Liver (tissue), 9 donors: Measurements from ENCODE around the gene LCA5L. TPM values are rescaled to one million over a fixed set of nuclear protein-coding genes. Genes with fewer than 3 reads are reported as not detected.

Experiments
- DNase-seq: peaks from one replicate; pipeline ENCODE4 v3.0.0-alpha.2; 2017; ENCODE audit warnings: low spot score
- H3K27ac ChIP-seq, 2 donors: one replicate each; pipeline ENCODE4 v1.7.0; 2013; ENCODE audit warnings: inconsistent platforms in 2 of 2, low read length in 2 of 2, control low read depth in 1 of 2, low read depth in 1 of 2, mild to moderate bottlenecking in 1 of 2
- H3K27me3 ChIP-seq, 4 donors: one replicate each; pipeline versions ENCODE4 v1.6.1 to v1.7.0; 2013; ENCODE audit warnings: low read length in 3 of 4, inconsistent platforms in 1 of 4, mild to moderate bottlenecking in 1 of 4, moderate library complexity in 1 of 4; ENCODE audit not compliant: control insufficient read depth in 4 of 4, insufficient read depth in 4 of 4
- H3K36me3 ChIP-seq, 4 donors: one replicate each; pipeline versions ENCODE4 v1.6.1 to v1.7.0; 2013; ENCODE audit warnings: low read length in 3 of 4, mild to moderate bottlenecking in 3 of 4, low read depth in 1 of 4, moderate library complexity in 1 of 4; ENCODE audit not compliant: control insufficient read depth in 4 of 4, insufficient read depth in 3 of 4
- H3K4me1 ChIP-seq, 4 donors: one replicate each; pipeline versions ENCODE4 v1.6.1 to v1.7.0; 2013; ENCODE audit warnings: low read length in 3 of 4, mild to moderate bottlenecking in 3 of 4, moderate library complexity in 1 of 4; ENCODE audit not compliant: control insufficient read depth in 4 of 4, insufficient read depth in 4 of 4
- H3K4me3 ChIP-seq, 3 donors: one replicate each; pipeline versions ENCODE4 v1.6.1 to v1.7.0; 2013; ENCODE audit warnings: low read length in 3 of 3, control low read depth in 1 of 3, low read depth in 1 of 3, mild to moderate bottlenecking in 1 of 3
- H3K9ac ChIP-seq, 2 donors: one replicate each; pipeline ENCODE4 v1.7.0; 2013; ENCODE audit warnings: low read length in 2 of 2, mild to moderate bottlenecking in 2 of 2, moderate library complexity in 2 of 2, control low read depth in 1 of 2, low read depth in 1 of 2
- H3K9me3 ChIP-seq, 4 donors: one replicate each; pipeline versions ENCODE4 v1.6.1 to v1.7.0; 2013; ENCODE audit warnings: low read length in 3 of 4; ENCODE audit not compliant: control insufficient read depth in 4 of 4
- EGR1 ChIP-seq, 2 donors: IDR thresholded peaks; 2 replicates each; pipeline ENCODE4 v1.6.1; 2016 to 2018; ENCODE audit warnings: antibody characterized with exemption in 2 of 2, low read depth in 2 of 2
- FOXA2 ChIP-seq: IDR thresholded peaks from 2 replicates; pipeline ENCODE4 v1.6.1; 2016; ENCODE audit warnings: antibody characterized with exemption
- GABPA ChIP-seq, 2 donors: IDR thresholded peaks in 1 of 2; conservative IDR thresholded peaks in 1 of 2; 2 replicates each; pipeline ENCODE4 v1.6.1; 2016; ENCODE audit warnings: antibody characterized with exemption in 2 of 2, mild to moderate bottlenecking in 1 of 2, moderate library complexity in 1 of 2
- HNF4A ChIP-seq, 2 donors: conservative IDR thresholded peaks; 2 replicates each; pipeline ENCODE4 v1.6.1; 2016; ENCODE audit warnings: antibody characterized with exemption in 2 of 2, mild to moderate bottlenecking in 2 of 2
- HNF4G ChIP-seq: IDR thresholded peaks from 2 replicates; pipeline ENCODE4 v1.6.1; 2016; ENCODE audit warnings: antibody characterized with exemption
- JUND ChIP-seq, 2 donors: IDR thresholded peaks; 2 replicates each; pipeline ENCODE4 v1.6.1; 2016; ENCODE audit warnings: antibody characterized with exemption in 2 of 2
- MAX ChIP-seq: IDR thresholded peaks from 2 replicates; pipeline ENCODE4 v1.6.1; 2016; ENCODE audit warnings: antibody characterized with exemption
- NR2F2 ChIP-seq: IDR thresholded peaks from 2 replicates; pipeline ENCODE4 v1.6.1; 2016; ENCODE audit warnings: antibody characterized with exemption
- RAD21 ChIP-seq, 2 donors: IDR thresholded peaks; 2 replicates each; pipeline ENCODE4 v1.6.1; 2016; ENCODE audit warnings: antibody characterized with exemption in 2 of 2, mild to moderate bottlenecking in 2 of 2
- RXRA ChIP-seq, 2 donors: IDR thresholded peaks; 2 replicates each; pipeline ENCODE4 v1.6.1; 2017 to 2018; ENCODE audit warnings: antibody characterized with exemption in 2 of 2, mild to moderate bottlenecking in 1 of 2
- SP1 ChIP-seq: IDR thresholded peaks from 2 replicates; pipeline ENCODE4 v1.6.1; 2018; ENCODE audit warnings: antibody characterized with exemption, mild to moderate bottlenecking
- TAF1 ChIP-seq: conservative IDR thresholded peaks from 2 replicates; pipeline ENCODE4 v1.6.1; 2016; ENCODE audit warnings: antibody characterized with exemption, mild to moderate bottlenecking
- YY1 ChIP-seq: IDR thresholded peaks from 2 replicates; pipeline ENCODE4 v1.6.1; 2016; ENCODE audit warnings: antibody characterized with exemption, mild to moderate bottlenecking
- WGBS: extraction: QIAGEN DNeasy Blood & Tissue Kit; methylation state at CpG from one replicate; pipeline ENCODE4 v1.1.7; 2013; 5-methylcytosine and 5-hydroxymethylcytosine counted together
- polyA plus RNA-seq, 2 donors: library from polyadenylated mRNA; stranded (reverse) in 1 of 2; unstranded in 1 of 2; fragments of 200-250 nt in 1 of 2; fragments of >200 nt in 1 of 2; fragmentation: Nextera tagmentation in 1 of 2; extraction: Ambion mirVana in 1 of 2; gene quantifications; one replicate each; pipeline versions ENCODE4 v1.2.1 to v1.2.3, GENCODE V29; 2013 to 2015
- total RNA-seq, 2 donors: library from RNA; depleted of rRNA; stranded (reverse); fragments of >200 nt; gene quantifications; one replicate each; pipeline ENCODE4 v1.2.3, GENCODE V29; 2014
- TF ChIP-seq, protein P1 (sequence below): IDR thresholded peaks from 2 replicates; pipeline ENCODE4 v1.6.1; 2016; ENCODE audit warnings: antibody characterized with exemption, mild to moderate bottlenecking
- TF ChIP-seq, protein P2 (sequence below): fragments of 150-350 bp; IDR thresholded peaks from 2 replicates; pipeline ENCODE4 v1.5.1; 2017; ENCODE audit warnings: improper control_type of control experiment, low read depth, low read length; ENCODE audit not compliant: missing input control
- TF ChIP-seq, protein P3 (sequence below): IDR thresholded peaks from 2 replicates; pipeline ENCODE4 v1.6.1; 2016; ENCODE audit warnings: antibody characterized with exemption
- donor health status: healthy.
- donor health status: healthy.
- donor health status: healthy.
- donor health status: healthy.
- donor health status: healthy.

LCA5L gene
- total and polyA plus RNA-seq, 4 donors = 0.19 to 1.6 (median 0.99) TPM

DNA sequence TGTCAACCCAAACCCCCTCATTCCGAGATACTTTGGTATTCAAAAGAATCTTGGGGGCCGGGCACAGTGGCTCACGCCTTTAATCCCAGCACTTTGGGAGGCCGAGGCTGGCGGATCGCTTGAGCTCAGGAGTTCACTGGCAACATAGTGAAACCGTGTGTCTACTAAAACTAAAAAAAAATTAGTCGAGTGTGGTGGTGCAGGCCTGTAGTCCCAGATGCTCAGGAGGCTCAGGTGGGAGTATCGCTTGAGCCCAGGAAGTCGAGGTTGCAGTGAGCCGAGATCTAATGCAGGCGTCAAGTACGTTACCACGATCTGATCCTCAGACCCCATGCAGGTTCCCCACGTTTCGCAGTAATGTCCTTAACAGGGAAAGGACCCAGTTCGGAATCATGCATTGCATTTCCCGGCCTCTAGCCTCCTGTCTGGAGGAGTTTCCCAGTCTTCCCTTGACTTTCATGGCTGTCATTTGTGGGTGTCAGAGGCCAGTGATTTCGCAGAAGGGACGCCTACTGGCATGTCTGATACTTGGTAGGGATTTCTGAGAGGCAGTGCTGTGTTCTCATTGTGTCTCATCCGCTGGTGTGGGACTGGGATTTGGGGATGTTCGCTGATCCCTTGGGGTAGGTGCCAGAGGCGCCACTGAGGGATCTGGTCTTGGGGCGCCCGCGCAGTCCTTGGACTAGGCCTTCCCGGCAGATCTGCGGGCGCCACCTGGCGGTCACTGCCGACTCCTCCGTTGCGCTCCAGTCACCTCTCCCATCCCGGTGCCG is 57.4 kb downstream of the LCA5L start:
- peak; percentile 95 for DNase-seq
- TF ChIP-seq, protein P1, sequence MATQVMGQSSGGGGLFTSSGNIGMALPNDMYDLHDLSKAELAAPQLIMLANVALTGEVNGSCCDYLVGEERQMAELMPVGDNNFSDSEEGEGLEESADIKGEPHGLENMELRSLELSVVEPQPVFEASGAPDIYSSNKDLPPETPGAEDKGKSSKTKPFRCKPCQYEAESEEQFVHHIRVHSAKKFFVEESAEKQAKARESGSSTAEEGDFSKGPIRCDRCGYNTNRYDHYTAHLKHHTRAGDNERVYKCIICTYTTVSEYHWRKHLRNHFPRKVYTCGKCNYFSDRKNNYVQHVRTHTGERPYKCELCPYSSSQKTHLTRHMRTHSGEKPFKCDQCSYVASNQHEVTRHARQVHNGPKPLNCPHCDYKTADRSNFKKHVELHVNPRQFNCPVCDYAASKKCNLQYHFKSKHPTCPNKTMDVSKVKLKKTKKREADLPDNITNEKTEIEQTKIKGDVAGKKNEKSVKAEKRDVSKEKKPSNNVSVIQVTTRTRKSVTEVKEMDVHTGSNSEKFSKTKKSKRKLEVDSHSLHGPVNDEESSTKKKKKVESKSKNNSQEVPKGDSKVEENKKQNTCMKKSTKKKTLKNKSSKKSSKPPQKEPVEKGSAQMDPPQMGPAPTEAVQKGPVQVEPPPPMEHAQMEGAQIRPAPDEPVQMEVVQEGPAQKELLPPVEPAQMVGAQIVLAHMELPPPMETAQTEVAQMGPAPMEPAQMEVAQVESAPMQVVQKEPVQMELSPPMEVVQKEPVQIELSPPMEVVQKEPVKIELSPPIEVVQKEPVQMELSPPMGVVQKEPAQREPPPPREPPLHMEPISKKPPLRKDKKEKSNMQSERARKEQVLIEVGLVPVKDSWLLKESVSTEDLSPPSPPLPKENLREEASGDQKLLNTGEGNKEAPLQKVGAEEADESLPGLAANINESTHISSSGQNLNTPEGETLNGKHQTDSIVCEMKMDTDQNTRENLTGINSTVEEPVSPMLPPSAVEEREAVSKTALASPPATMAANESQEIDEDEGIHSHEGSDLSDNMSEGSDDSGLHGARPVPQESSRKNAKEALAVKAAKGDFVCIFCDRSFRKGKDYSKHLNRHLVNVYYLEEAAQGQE = no peak
- peak; percentile 84 to 93 for TF ChIP-seq RAD21 (IDR thresholded peaks at IDR 0.05)
- TF ChIP-seq, protein P2, sequence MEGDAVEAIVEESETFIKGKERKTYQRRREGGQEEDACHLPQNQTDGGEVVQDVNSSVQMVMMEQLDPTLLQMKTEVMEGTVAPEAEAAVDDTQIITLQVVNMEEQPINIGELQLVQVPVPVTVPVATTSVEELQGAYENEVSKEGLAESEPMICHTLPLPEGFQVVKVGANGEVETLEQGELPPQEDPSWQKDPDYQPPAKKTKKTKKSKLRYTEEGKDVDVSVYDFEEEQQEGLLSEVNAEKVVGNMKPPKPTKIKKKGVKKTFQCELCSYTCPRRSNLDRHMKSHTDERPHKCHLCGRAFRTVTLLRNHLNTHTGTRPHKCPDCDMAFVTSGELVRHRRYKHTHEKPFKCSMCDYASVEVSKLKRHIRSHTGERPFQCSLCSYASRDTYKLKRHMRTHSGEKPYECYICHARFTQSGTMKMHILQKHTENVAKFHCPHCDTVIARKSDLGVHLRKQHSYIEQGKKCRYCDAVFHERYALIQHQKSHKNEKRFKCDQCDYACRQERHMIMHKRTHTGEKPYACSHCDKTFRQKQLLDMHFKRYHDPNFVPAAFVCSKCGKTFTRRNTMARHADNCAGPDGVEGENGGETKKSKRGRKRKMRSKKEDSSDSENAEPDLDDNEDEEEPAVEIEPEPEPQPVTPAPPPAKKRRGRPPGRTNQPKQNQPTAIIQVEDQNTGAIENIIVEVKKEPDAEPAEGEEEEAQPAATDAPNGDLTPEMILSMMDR = peak; percentile 81
- H3K9me3 ChIP-seq = no peaks in the 10 kb centered on the region
- no peaks in the 10 kb centered on the region for H3K27me3 ChIP-seq
- H3K27ac ChIP-seq = peak overlapping the region; percentile 77 to 85
- peaks cover 4 to 24% (median 13%) of the 10 kb centered on the region in 4 donors for H3K4me1 ChIP-seq
- peak overlapping the region; percentile 58 to 74 (median 72) for H3K4me3 ChIP-seq
- H3K36me3 ChIP-seq = peaks cover 5 to 19% (median 15%) of the 10 kb centered on the region in 4 donors
- 18% methylated on average over 35 of the region's 35 CpGs for WGBS
- H3K9ac ChIP-seq = peak overlapping the region; percentile 68 to 86

DNA sequence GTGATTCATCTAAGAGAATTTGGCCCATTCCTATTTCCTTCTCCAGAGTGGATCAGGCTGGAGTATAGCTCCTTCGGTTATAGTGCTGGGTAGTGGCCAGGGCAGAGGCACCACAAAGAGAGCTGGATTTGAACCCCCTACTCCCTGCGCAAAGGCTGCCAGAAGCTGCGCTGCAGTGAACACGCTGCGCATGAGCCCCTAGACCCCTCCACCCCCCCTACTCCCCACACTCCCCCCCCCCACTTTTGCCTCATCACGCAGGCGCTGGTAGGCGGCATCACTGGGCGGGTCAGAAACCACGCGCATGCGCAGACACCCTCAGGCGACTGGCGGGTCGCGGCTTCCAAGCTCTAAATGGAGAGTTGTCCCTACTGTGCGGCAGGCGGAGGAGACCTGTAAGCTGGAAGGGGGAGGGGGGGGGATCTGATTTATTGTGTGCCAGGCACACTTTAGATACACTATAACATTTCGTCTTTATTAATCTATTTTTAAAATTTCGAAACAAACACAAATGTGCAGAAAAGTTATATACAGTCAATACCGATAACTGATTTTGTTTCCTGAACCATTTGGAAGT is 58.0 kb downstream of the LCA5L start:
- peak overlapping the region; percentile 68 to 86 for H3K9ac ChIP-seq
- peaks cover 4 to 24% (median 13%) of the 10 kb centered on the region in 4 donors for H3K4me1 ChIP-seq
- peaks cover 5 to 12% (median 8%) of the 10 kb centered on the region in 4 donors for H3K36me3 ChIP-seq
- 25% methylated on average over 21 of the region's 21 CpGs for WGBS
- peak; percentile 90 for DNase-seq
- peak overlapping the region; percentile 77 to 85 for H3K27ac ChIP-seq
- H3K4me3 ChIP-seq = peak overlapping the region; percentile 58 to 74 (median 72)
- no peaks in the 10 kb centered on the region for H3K27me3 ChIP-seq
- no peaks in the 10 kb centered on the region for H3K9me3 ChIP-seq
- no peak for TF ChIP-seq JUND (IDR thresholded peaks at IDR 0.05)
- TF ChIP-seq, protein P2 = no peak
- TF ChIP-seq RAD21 (IDR thresholded peaks at IDR 0.05) = no peak
- TF ChIP-seq HNF4G = no peak
- no peak for TF ChIP-seq RXRA (IDR thresholded peaks at IDR 0.05)
- TF ChIP-seq GABPA (IDR thresholded peaks at IDR 0.05 in 1 of 2, conservative IDR thresholded peaks at IDR 0.05 in 1 of 2) = no peak
- TF ChIP-seq MAX = no peak
- TF ChIP-seq NR2F2 = no peak
- TF ChIP-seq HNF4A (conservative IDR thresholded peaks at IDR 0.05) = no peak
- TF ChIP-seq, protein P3, sequence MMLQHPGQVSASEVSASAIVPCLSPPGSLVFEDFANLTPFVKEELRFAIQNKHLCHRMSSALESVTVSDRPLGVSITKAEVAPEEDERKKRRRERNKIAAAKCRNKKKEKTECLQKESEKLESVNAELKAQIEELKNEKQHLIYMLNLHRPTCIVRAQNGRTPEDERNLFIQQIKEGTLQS = no peak
- TF ChIP-seq, protein P1 = no peak
- no peak for TF ChIP-seq SP1
- TF ChIP-seq YY1 = no peak
- no peak for TF ChIP-seq EGR1 (IDR thresholded peaks at IDR 0.05; ENCODE audit: low read depth in 2 of 2)
- TF ChIP-seq FOXA2 = no peak
- no peak for TF ChIP-seq TAF1
